NCI-H128 (cell line): ENCODE results near the gene SEC14L2.
"Not testable (repeated sequence)": the region's sequence is repeated elsewhere in the genome, so short reads cannot be mapped to it uniquely, and the experiment has no call there.

Source experiments
- DNase-seq: peaks from one replicate; lab custom pipeline; 2025; ENCODE audit not compliant: unreplicated experiment; lab: John Stamatoyannopoulos, UW

Gene SEC14L2

GRCh38 chr22:30425327-30425615 lies 28.5 kb downstream of the SEC14L2 start:
- DNase-seq, result no peak

GRCh38 chr22:30425616-30426387 lies 29.0 kb downstream of the SEC14L2 start, which contains the start of gene MTFP1:
MTFP1 (plus strand) TSS chr22:30425768; CDS start chr22:30425880, 112 bp downstream.
- DNase-seq, result no peak

DNA sequence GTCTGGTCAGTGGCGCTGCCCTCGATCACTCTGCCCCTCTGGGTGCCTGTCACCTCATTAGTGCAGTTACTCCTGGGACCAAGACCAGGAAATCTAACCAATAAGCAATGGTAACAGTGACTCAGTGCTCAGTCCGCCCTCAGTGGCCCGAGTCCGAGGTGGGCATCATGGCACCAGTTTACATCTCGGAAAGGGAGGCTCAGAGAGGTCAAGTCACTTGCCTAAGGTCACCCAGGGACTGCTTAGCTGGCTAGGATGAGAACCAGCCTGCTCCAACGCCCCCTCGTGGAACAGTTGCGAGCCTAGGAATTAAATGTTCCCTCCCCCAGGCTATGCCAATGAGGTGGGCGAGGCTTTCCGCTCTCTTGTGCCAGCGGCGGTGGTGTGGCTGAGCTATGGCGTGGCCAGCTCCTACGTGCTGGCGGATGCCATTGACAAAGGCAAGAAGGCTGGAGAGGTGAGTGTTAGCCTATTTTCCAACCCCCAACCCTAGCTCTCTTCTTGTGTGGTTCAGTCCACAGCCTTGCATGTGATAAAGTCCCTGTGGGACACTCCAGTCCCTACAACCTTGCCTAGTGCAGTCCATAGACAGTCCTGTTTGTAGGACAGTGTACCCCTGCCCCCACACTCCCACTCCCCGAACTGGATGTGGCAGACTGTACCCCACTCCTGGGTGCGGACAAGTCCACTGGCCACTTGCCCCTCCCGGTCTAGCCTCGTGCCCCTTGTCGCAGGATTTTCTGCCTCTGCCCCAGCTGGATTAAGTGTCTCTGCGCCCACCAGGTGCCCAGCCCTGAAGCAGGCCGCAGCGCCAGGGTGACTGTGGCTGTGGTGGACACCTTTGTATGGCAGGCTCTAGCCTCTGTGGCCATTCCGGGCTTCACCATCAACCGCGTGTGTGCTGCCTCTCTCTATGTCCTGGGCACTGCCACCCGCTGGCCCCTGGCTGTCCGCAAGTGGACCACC lies 29.9 kb downstream of the SEC14L2 start:
- DNase-seq, result peak; percentile 19

DNA sequence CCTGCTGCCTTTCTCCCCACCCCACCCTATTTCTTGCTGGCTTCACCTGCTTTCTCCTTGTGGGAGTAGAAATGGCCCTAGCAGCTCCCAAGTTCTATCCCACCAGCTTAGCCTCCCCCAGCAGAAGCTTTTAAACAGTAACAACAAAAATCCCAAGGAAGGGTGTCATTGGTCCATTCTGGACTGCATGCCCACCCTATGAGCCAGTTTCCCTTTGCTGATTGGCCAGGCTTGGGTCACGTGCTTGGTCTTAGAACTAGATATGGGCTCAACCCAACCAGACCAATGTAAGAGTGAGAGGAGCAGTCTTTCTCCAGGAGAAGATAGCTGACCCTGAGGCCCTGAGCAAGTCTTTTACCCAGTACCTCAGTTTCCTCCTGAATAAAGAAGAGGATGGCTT lies 31.1 kb downstream of the SEC14L2 start:
- DNase-seq, result no peak

- no peak for DNase-seq
These were observed 33.1 kb downstream of the SEC14L2 start for GRCh38 chr22:30429887-30430286.

DNA sequence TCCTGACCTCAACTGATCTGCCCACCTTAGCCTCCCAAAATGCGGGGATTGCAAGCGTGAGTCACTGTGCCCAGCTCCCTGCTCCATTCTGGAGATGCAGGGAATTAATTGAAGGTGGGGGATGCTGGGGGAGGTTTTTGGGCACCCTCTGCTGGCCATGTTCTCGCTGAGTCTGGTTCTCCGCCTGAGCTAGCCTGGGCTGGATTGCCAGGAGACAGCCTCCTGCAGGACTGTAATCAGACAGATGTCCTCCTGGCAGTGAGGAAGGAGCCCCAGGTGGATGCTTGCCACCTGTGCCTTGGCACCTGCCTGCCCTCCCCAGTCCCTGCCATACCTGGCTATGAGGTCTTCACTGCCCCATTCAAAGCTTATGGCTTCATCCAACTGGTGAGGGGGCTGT lies 34.1 kb downstream of the SEC14L2 start:
- DNase-seq, result no peak

DNA sequence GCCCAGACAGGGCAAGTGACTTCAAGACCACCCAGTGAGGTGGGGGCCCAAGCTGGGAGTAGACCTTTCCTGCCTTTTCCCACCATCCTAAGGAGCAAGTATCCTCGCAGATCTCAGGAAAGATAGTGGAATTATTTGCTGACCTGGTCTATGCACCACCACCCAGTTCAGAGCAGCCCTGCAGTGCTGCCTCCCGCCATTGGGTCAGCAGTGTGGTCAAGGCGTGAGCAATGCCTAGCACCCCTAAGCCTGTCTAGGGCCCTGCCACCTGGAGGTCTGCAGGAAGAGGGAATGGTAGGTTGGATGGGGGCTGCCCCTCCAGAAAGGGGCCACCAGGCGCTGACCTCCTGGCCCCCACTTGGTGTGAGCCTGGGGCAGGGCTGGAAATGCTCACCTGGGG lies 35.3 kb downstream of the SEC14L2 start:
- no peak for DNase-seq

GRCh38 chr22:30432520-30432919 lies 35.7 kb downstream of the SEC14L2 start:
- no peak for DNase-seq

DNA sequence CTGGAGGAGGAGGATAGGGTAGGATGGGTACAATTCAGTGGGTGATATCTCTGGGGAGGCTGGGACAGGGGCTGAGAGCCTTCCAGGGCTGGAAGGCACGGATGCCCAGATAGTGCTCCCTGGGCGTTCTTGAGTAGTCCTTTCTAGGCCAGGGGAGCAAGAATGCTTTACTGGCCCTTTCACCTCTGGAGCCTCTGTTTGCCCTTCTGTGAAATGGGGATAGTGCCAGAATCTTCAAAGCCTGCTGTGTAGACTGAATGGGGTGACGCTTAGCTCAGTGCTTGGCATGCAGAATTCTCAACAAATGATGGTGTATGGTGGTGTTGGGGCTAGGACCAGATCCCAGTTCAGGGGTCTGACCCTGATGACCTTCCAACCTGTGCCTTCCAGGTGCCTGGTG lies 36.4 kb downstream of the SEC14L2 start:
- no peak for DNase-seq

DNA sequence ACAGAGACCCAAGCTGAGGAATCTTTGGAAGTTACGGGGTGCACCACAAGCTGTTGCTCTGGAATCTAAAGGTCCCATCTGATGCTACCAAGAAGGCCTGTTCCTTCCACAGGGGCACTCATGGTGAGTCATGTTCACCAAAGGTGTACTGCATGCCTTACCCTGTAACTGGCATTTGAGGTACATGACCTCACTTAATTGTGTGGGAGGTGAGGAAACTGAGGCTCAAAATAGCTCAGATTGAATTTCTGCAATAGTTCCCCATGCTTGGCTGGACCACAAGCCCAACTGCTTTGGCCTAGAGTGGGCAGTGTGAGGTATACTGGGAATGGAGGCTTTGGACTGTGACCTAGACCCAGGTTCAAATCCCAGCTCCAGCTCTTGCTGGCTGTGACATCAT lies 37.0 kb downstream of the SEC14L2 start:
- no peak for DNase-seq

DNA sequence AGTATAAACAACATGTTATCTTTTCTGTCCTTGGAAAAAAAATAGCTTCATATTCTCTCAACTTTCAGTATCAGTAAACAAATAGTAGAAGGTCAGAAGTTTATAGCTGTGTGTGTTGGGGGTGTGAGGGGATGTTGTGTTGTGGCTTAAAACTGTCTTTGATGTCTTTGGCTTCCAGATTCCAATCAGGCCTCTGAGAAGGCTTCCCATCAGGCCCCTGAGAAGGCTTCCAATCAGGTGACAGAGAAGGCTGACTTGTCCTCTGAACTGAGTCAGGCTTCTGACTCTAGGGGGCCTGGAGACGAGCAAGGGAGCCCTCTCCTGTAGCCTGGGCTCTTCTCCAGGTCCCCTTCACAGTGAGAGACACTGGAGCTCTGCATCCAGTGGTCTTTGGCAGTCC lies 38.0 kb downstream of the SEC14L2 start:
- DNase-seq, result no peak

GRCh38 chr22:30435674-30436126 lies 38.9 kb downstream of the SEC14L2 start:
- no peak for DNase-seq

- DNase-seq, result no peak
These were observed 39.4 kb downstream of the SEC14L2 start for GRCh38 chr22:30436196-30436595.

GRCh38 chr22:30438559-30438958 lies 41.7 kb downstream of the SEC14L2 start:
- no peak for DNase-seq

- no peak for DNase-seq
These were observed 42.4 kb downstream of the SEC14L2 start for GRCh38 chr22:30439226-30439625.

DNA sequence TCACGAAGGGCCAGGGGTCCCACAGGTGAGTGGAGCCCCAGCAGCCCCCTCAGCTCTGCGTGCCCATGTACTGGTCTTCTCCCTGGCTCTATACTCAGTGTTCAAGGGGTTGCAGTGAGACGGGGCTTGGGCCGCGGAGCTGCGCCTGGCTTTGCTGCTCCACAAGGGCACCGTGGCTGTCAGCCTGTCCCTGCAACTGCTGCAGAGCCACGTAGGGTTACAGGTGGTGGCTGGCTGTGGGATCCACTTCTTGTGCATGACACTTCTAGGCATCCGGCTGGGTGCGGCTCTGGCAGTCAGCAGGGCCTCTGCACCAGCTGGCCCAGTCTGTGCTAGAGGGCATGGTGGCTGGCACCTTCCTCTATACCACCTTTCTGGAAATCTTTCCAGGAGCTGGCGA lies 43.0 kb downstream of the SEC14L2 start:
- no peak for DNase-seq

DNA sequence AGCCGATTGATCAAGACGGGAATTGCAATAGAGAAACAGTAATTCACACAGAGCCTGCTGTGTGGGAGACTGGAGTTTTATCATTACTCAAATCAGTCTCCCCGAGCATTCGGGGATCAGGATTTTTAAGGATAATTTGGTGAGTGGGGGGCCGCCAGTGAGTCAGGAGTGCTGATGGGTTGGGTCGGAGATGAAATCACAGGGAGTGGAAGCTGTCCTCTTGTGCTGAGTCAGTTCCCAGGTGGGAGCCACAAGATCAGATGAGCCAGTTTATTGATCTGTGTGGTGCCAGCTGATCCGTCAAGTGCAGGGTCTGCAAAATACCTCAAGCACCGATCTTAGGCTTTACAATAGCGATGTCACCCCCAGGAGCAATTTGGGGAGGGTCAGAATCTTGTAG lies 44.3 kb downstream of the SEC14L2 start:
- no peak for DNase-seq

GRCh38 chr22:30444632-30445437 lies 48.0 kb downstream of the SEC14L2 start:
- no peak for DNase-seq

- no peak for DNase-seq
These were observed 48.8 kb downstream of the SEC14L2 start for GRCh38 chr22:30445438-30446145.

DNA sequence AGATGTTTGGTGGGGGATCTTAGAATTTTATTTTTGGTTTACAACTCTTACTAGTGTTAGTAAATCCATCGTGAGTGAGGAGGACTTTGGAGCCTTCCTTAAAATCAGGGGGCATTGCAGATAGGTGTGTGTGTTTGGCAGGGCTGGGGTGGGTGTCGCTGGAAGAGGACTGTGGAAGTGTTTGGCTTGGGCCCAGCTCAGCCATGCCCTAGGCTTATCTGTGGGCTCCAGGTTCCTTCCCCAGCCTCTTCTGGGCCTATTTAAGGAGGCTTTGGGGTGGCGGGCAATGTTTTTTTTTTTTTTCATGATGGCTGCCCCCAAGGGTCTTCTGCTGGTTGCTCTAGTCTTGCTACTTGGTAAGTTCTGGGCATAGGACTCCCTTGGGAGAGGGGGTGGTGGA lies 50.8 kb downstream of the SEC14L2 start:
- no peak for DNase-seq

DNA sequence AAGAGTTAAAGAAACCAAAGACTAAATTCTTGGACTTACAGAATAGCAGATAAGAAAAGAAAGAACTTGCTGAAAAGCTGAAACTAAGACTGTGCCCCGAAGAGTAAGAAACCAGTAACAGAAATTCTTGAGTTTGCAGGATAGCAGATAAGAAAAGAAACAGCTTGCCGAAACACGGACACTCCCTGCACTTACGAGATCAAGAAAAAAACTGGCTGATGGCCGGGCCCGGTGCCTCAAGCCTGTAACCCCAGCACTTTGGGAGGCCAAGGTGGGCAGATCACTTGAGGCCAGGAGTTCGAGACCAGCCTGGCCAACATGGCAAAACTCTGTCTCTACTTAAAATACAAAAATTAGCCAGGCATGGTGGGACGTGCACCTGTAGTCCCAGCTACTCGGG lies 54.7 kb downstream of the SEC14L2 start:
- not testable (repeated sequence) for DNase-seq
